C4-2B (cell line): ENCODE measurements around the gene SCN8A.

ENCODE experiments used
- H3K27ac ChIP-seq: fragments of 450-650 bp; 2 replicates; pipeline ENCODE4 v1.5.1; 2017
- ZFX ChIP-seq: fragments of 450-650 bp; IDR thresholded peaks from 2 replicates; pipeline ENCODE4 v1.6.1; 2017
- TF ChIP-seq, protein P1 (sequence below): fragments of 450-650 bp; conservative IDR thresholded peaks from 2 replicates; pipeline ENCODE4 v1.5.1; 2017; ENCODE audit warnings: mild to moderate bottlenecking

Gene SCN8A

GRCh38 chr12:51751661-51752060, 160.6 kb downstream of the SCN8A start:
- H3K27ac ChIP-seq: no peak overlapping the region
- TF ChIP-seq, protein P1, sequence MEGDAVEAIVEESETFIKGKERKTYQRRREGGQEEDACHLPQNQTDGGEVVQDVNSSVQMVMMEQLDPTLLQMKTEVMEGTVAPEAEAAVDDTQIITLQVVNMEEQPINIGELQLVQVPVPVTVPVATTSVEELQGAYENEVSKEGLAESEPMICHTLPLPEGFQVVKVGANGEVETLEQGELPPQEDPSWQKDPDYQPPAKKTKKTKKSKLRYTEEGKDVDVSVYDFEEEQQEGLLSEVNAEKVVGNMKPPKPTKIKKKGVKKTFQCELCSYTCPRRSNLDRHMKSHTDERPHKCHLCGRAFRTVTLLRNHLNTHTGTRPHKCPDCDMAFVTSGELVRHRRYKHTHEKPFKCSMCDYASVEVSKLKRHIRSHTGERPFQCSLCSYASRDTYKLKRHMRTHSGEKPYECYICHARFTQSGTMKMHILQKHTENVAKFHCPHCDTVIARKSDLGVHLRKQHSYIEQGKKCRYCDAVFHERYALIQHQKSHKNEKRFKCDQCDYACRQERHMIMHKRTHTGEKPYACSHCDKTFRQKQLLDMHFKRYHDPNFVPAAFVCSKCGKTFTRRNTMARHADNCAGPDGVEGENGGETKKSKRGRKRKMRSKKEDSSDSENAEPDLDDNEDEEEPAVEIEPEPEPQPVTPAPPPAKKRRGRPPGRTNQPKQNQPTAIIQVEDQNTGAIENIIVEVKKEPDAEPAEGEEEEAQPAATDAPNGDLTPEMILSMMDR: no peak
- no peak for TF ChIP-seq ZFX

- no peak overlapping the region for H3K27ac ChIP-seq
- TF ChIP-seq, protein P1: no peak
- no peak for TF ChIP-seq ZFX
These were observed 161.3 kb downstream of the SCN8A start for GRCh38 chr12:51752234-51752889.

DNA sequence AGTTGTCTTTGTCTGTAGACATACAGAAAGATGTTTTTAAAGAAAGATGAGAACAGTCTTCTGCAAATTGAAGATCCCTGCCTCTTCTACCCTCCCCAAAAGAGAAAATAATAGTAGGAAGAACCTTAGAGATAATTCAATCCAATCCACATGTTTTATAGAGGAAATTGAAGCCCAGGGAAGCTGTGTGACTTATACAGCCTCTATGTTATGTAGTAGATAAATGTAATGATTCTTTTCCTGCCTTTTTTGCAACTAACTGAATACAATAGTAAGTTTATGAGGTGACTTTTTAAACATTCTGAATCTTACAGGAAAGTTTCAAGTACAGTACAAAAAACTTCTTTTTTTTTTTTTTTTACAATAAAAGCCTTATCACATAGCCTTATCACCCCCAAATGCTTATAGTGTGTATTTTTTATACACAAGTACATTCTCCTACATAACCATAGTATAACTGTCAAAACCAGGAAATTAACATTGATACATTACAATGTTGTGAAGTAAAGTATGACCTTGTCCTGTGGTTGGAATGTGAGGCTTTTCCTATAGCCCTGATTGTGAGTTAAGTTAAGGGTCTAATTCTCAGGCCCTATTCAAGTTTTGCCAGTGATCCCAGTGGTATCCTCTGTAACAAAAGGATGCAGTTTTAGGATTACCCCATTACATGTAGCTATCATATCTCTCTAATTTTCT, 163.1 kb downstream of the SCN8A start:
- TF ChIP-seq ZFX: no peak
- TF ChIP-seq, protein P1: no peak
- no peak overlapping the region for H3K27ac ChIP-seq

DNA sequence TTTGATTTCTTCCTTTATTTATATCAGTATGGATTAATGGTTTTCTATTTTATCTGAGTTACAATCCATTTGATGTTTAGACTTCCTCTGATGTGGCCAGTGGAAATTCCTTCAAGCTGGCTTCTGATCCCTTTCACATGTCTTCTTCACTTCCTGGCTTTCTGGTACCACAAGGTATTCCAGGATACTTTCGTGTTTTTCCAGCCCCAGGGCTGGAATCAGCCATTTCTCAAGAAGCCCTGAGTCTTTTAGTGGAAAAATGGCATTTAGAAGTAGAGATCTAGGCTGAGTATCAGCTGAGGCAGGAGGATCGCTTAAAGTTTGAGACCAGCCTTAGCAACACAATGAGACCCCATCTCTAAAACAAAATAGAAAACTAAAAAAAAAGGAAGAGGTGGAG, 164.2 kb downstream of the SCN8A start:
- no peak overlapping the region for H3K27ac ChIP-seq
- TF ChIP-seq, protein P1: no peak

- no peak for TF ChIP-seq ZFX
- TF ChIP-seq, protein P1: no peak
- no peak overlapping the region for H3K27ac ChIP-seq
These were observed 168.1 kb downstream of the SCN8A start for GRCh38 chr12:51759175-51759574.

GRCh38 chr12:51759695-51760094, 168.7 kb downstream of the SCN8A start:
- no peak overlapping the region for H3K27ac ChIP-seq
- TF ChIP-seq, protein P1: no peak
- no peak for TF ChIP-seq ZFX

DNA sequence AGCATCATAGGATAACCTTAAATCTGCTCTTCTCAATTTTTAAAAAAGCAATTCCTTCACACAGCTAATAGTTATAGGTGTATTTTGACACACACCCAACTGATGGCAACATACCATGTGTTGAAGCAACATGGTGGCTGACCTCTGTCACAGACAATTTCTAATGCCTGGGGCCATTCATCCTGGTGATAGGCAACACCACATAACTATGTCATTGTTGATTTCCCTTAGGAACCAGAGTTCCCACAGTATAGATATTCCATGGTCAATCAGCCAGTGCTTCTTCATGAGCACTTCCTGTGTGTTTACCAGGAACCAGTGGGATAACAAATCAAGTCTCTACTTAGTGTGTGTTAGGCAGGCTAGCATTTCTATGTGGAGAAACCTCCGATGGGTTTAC, 169.2 kb downstream of the SCN8A start:
- H3K27ac ChIP-seq: no peak overlapping the region
- TF ChIP-seq, protein P1: no peak
- no peak for TF ChIP-seq ZFX
